GM19468 (cell line): ENCODE results near the gene ERBB4.
"Not testable (repeated sequence)": the region's sequence is repeated elsewhere in the genome, so short reads cannot be mapped to it uniquely, and the experiment has no call there.

Source experiments
- ATAC-seq: cut with Tn5 transposase; IDR thresholded peaks from one replicate; pipeline ENCODE4 v1.9.1; 2021; ENCODE audit warnings: mild to moderate bottlenecking, moderate library complexity, moderate number of reproducible peaks; ENCODE audit not compliant: unreplicated experiment; ENCODE audit errors: extremely low read depth

The ERBB4 gene

GRCh38 chr2:212245880-212246279, 292.7 kb downstream of the ERBB4 start:
- ATAC-seq: no peak

- no peak for ATAC-seq
Measured at GRCh38 chr2:212242724-212243123, 295.9 kb downstream of the ERBB4 start.

GRCh38 chr2:212238152-212238551, 300.4 kb downstream of the ERBB4 start:
- not testable (repeated sequence) for ATAC-seq

- ATAC-seq: no peak
Measured at GRCh38 chr2:212237350-212238095, 301.1 kb downstream of the ERBB4 start.

- no peak for ATAC-seq
Measured at GRCh38 chr2:212228743-212229171, 309.8 kb downstream of the ERBB4 start.

GRCh38 chr2:212227755-212228154, 310.8 kb downstream of the ERBB4 start:
- ATAC-seq: no peak

GRCh38 chr2:212226114-212226513, 312.5 kb downstream of the ERBB4 start:
- no peak for ATAC-seq

- ATAC-seq: no peak
Measured at GRCh38 chr2:212223696-212224095, 314.9 kb downstream of the ERBB4 start.

GRCh38 chr2:212213191-212213590, 325.4 kb downstream of the ERBB4 start:
- ATAC-seq: no peak

- no peak for ATAC-seq
Measured at GRCh38 chr2:212208467-212208866, 330.1 kb downstream of the ERBB4 start.

- no peak for ATAC-seq
Measured at GRCh38 chr2:212197776-212198175, 340.8 kb downstream of the ERBB4 start.

GRCh38 chr2:212195626-212196025, 343.0 kb downstream of the ERBB4 start:
- ATAC-seq: no peak

- ATAC-seq: no peak
Measured at GRCh38 chr2:212194396-212194795, 344.2 kb downstream of the ERBB4 start.

- ATAC-seq: no peak
Measured at GRCh38 chr2:212193803-212194202, 344.8 kb downstream of the ERBB4 start.

- ATAC-seq: no peak
Measured at GRCh38 chr2:212193056-212193455, 345.5 kb downstream of the ERBB4 start.

- ATAC-seq: not testable (repeated sequence)
Measured at GRCh38 chr2:212191438-212191837, 347.2 kb downstream of the ERBB4 start.

GRCh38 chr2:212186166-212186565, 352.4 kb downstream of the ERBB4 start:
- no peak for ATAC-seq

GRCh38 chr2:212181646-212182045, 357.0 kb downstream of the ERBB4 start:
- ATAC-seq: no peak

- ATAC-seq: no peak
Measured at GRCh38 chr2:212180408-212181083, 358.1 kb downstream of the ERBB4 start.

- ATAC-seq: no peak
Measured at GRCh38 chr2:212177724-212178123, 360.9 kb downstream of the ERBB4 start.

GRCh38 chr2:212176151-212176550, 362.5 kb downstream of the ERBB4 start:
- ATAC-seq: no peak
